GM19324 (cell line): Measurements from ENCODE around the gene PILRB.
"Not testable (repeated sequence)": the region's sequence is repeated elsewhere in the genome, so short reads cannot be mapped to it uniquely, and the experiment has no call there.

Experiments
- ATAC-seq: cut with Tn5 transposase; IDR thresholded peaks from one replicate; pipeline ENCODE4 v1.9.1; 2021; ENCODE audit warnings: mild to moderate bottlenecking, moderate library complexity; ENCODE audit not compliant: unreplicated experiment, low FRiP score

PILRB gene

GRCh38 chr7:100358027-100358856 is at the start of gene PILRB:
Gene PILRB, plus strand, starts transcription at chr7:100358117. Its CDS starts 186 bp downstream, at chr7:100358303.
- ATAC-seq = no peak

- ATAC-seq = not testable (repeated sequence)
Observed at GRCh38 chr7:100318329-100318728, 39.6 kb upstream of the PILRB start.

- not testable (repeated sequence) for ATAC-seq
Observed at GRCh38 chr7:100321648-100322047, 36.3 kb upstream of the PILRB start.

GRCh38 chr7:100324194-100324593 is 33.7 kb upstream of the PILRB start:
- ATAC-seq = not testable (repeated sequence)

- not testable (repeated sequence) for ATAC-seq
Observed at GRCh38 chr7:100325671-100326070, 32.2 kb upstream of the PILRB start.

- ATAC-seq = not testable (repeated sequence)
Observed at GRCh38 chr7:100326914-100327313, 31.0 kb upstream of the PILRB start.

GRCh38 chr7:100335566-100336466 is 22.1 kb upstream of the PILRB start:
- peak; percentile 98 for ATAC-seq

GRCh38 chr7:100338083-100338696 is 19.7 kb upstream of the PILRB start:
- ATAC-seq = not testable (repeated sequence)

- ATAC-seq = not testable (repeated sequence)
Observed at GRCh38 chr7:100341286-100341685, 16.6 kb upstream of the PILRB start.

- ATAC-seq = no peak
Observed at GRCh38 chr7:100342765-100343164, 15.2 kb upstream of the PILRB start.

- ATAC-seq = not testable (repeated sequence)
Observed at GRCh38 chr7:100344124-100344559, 13.8 kb upstream of the PILRB start.

GRCh38 chr7:100344560-100345287 is 13.2 kb upstream of the PILRB start:
- peak; percentile 70 for ATAC-seq

GRCh38 chr7:100345288-100345672 is 12.6 kb upstream of the PILRB start:
- peak; percentile 29 for ATAC-seq

GRCh38 chr7:100346921-100347320 is 11.0 kb upstream of the PILRB start:
- ATAC-seq = no peak

GRCh38 chr7:100348805-100349204 is 9.1 kb upstream of the PILRB start:
- ATAC-seq = no peak

- no peak for ATAC-seq
Observed at GRCh38 chr7:100349757-100350156, 8.2 kb upstream of the PILRB start.

GRCh38 chr7:100351657-100352058 is 6.3 kb upstream of the PILRB start:
- ATAC-seq = no peak

GRCh38 chr7:100352230-100352781 is 5.6 kb upstream of the PILRB start:
- ATAC-seq = not testable (repeated sequence)

GRCh38 chr7:100352984-100353684 is 4.8 kb upstream of the PILRB start:
- no peak for ATAC-seq
